RPMI8226 (cell line): ENCODE results near the gene KIAA1755.

Experiments
- DNase-seq: peaks from one replicate; pipeline ENCODE4 v3.0.0-alpha.2; 2015

Gene KIAA1755

DNA sequence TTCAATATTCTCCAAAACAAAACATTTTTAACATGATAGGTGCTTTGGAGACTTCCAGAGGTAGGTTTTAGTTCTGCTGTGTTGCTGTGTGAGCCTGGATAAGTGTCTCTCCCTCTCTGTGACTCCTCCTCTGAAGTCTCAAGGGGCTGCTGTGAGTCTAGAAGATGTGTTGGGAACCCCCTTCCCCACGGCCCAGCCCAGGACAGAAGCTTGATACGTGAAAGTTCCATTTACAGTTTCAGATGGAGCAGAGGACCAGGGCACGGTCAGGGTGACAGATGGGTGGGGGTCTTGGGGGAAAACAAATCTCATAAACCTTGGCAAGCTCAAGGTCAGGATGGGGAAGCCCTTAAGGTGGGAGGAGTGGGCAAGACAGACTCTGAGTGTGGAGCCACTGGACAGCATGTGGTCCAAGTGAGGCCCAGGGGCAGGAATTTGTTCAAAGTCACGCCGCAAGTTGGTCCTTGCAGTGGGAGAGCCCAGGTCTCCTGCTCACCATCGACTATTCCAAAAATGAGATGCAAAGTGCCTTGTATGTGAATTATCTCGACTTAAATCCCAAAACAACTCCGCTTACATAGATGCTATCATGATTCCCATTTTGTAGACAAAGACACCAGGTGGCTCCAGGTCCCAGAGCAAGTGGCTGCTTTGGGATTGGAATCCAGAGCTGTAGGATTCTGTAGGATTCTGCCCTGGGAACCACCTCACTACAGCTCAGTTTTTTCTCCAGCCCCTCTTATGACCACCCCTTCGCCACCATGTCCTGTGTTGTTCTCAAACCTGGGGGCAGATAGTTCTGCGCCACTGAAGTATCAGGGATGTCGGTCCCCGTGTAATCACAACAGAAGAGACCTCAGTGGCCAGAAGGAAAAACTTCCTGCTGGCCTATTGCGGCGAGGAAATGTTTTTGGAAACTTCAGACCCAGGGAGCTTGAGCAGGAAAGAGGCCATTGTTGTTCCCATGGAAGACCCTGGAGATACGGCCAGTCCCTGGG, 97.4 kb downstream of the KIAA1755 start:
- no peak for DNase-seq

DNA sequence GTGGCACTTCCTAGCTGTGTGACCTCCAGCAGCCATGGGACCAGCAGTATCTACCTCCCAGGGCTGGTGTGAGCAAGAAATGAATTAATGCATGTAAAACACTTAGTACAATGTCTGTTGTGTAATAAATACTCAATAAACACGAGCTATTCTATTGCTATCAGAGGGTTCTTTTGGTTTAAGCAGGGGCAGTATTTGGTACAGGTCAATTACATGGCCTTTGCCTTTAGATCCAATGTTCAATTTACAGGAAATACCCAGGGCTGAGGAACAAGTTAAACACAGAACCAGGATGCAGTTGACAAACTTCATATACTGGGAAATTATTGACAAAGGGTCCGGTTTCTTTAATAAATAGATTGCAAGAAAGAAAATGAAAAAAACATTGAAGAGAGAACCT, 98.4 kb downstream of the KIAA1755 start:
- DNase-seq = no peak

DNA sequence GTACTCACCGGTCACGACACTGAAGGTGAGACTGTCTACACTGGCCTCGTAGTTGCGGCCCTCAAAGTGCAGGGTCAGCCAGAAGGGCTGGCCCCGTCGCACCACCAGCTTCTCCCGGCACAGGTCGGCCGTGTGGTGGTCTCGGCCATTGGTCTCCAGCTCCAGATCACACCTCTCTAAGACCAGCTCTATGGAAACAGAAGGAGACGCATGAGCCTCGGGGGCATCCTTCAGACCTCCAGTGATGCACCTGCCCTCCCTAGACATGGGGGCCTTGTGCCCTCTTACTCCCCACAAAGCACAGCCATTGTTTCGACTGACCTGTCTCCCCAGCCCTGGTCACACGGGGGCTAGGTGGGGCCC, 99.1 kb downstream of the KIAA1755 start:
- DNase-seq = no peak
